Fibroblast of skin of left biceps (primary cell): Measurements from ENCODE around the gene ALDH16A1.

Experiments used
- DNase-seq, 2 experiments: peaks; one replicate each; pipeline ENCODE4 v3.0.0-alpha.2; 2013; ENCODE audit warnings: low read depth in 2 of 2

ALDH16A1 gene

GRCh38 chr19:49512970-49513745 is 60.1 kb downstream of the ALDH16A1 start:
- DNase-seq, result no peak

- DNase-seq, result no peak
Observed at GRCh38 chr19:49513746-49514118, 60.7 kb downstream of the ALDH16A1 start.

GRCh38 chr19:49514151-49514550 is 61.1 kb downstream of the ALDH16A1 start:
- DNase-seq, result no peak

GRCh38 chr19:49515767-49516166 is 62.7 kb downstream of the ALDH16A1 start:
- no peak for DNase-seq

GRCh38 chr19:49518033-49518432 is 65.0 kb downstream of the ALDH16A1 start:
- DNase-seq, result no peak
